Posterior cingulate gyrus (tissue), 11 donors: Measurements from ENCODE around the gene TRO.
A peak's percentile ranks its signal among the peaks of the same experiment; 100 is the strongest.

Experiments used
- DNase-seq, 10 donors: peaks; one replicate each; pipeline versions ENCODE4 v3.0.0 to v3.0.0-alpha.2; 2020 to 2021; ENCODE audit warnings: mixed read lengths in 3 of 10
- intact Hi-C: fragments of 100-400 bp; cut with DNase I; formaldehyde crosslinking; loops from one replicate; pipeline ENCODE4 v1.15.1; 2023

The TRO gene

GRCh38 chrX:54944816-54945215, 24.2 kb downstream of the TRO start:
- intact Hi-C loops = no loop called here
- no peak for DNase-seq

- intact Hi-C loops = no loop called here
- no peak for DNase-seq
These were observed 24.6 kb downstream of the TRO start for GRCh38 chrX:54945224-54945623.

- DNase-seq = peak in 1 of 10 donors; percentile 62
- intact Hi-C loops = no loop called here
These were observed 30.2 kb downstream of the TRO start for GRCh38 chrX:54950730-54951375.

- intact Hi-C loops = no loop called here
- no peak for DNase-seq
These were observed 41.1 kb downstream of the TRO start for GRCh38 chrX:54961750-54962149.

GRCh38 chrX:54964766-54965497, 44.3 kb downstream of the TRO start:
- no peak for DNase-seq
- intact Hi-C loops = no loop called here

GRCh38 chrX:54977387-54977786, 56.8 kb downstream of the TRO start:
- intact Hi-C loops = no loop called here

GRCh38 chrX:54978448-54978847, 57.8 kb downstream of the TRO start:
- intact Hi-C loops = no loop called here
- DNase-seq = no peak

More at GRCh38 chrX:54977387-54977786, 56.8 kb downstream of the TRO start:
- DNase-seq = no peak

- no peak for DNase-seq
- intact Hi-C loops = no loop called here
These were observed 58.8 kb downstream of the TRO start for GRCh38 chrX:54979432-54979831.

GRCh38 chrX:54980334-54980733, 59.7 kb downstream of the TRO start:
- intact Hi-C loops = no loop called here
- no peak for DNase-seq
